ENCODE measurements around the gene ASCC1. TPM values are rescaled to one million over a fixed set of nuclear protein-coding genes. Genes with fewer than 3 reads are reported as not detected.
A peak's percentile ranks its signal among the peaks of the same experiment; 100 is the strongest.

Gene ASCC1
- total and polyA plus RNA-seq, 2 donors from 2014 or later: 24.0 to 36.1 TPM

DNA sequence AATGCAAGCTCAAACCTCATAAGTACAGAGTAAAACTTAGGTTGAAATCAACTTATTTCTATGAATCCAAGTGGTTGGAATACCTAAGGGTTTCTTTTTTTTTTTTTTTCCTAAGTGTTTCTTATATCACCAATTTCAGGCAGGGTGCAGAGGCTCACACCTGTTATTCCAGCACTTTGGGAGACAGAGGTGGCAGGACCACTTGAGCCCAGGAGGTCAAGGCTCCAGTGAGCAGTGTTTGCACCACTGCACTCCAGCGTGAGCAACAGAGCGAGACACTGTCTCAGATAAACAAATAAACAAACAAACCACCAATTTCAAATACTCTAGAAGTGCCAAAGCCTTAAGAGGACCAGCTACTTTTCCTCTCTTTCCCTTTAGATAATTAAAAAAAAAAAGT, 88.5 kb downstream of the ASCC1 start:
- DNase-seq (no peak), FAIRE-seq (no peak)
- Histone ChIP-seq H3K36me3 (ENCODE audit: control insufficient read depth in 2 of 3, insufficient read depth in 3 of 3, low read length in 3 of 3) (no peaks in the 10 kb centered on the region), H3K4me3 (ENCODE audit: low read length in 3 of 3) (no peak overlapping the region), H3K27ac (ENCODE audit: low read depth in 2 of 2, low read length in 2 of 2) (no peak overlapping the region), H3K9ac (ENCODE audit: low read length in 3 of 3) (no peak overlapping the region), H3K9me3 (ENCODE audit: control insufficient read depth in 2 of 3, insufficient read depth in 1 of 3, low read length in 3 of 3) (no peaks in the 10 kb centered on the region), H3K27me3 (ENCODE audit: control insufficient read depth, insufficient read depth, low read length) (no peaks in the 10 kb centered on the region), H3K4me1 (ENCODE audit: control insufficient read depth in 2 of 3, insufficient read depth in 2 of 3, low read depth in 1 of 3, low read length in 3 of 3) (no peaks in the 10 kb centered on the region)
- TF ChIP-seq, protein P1, sequence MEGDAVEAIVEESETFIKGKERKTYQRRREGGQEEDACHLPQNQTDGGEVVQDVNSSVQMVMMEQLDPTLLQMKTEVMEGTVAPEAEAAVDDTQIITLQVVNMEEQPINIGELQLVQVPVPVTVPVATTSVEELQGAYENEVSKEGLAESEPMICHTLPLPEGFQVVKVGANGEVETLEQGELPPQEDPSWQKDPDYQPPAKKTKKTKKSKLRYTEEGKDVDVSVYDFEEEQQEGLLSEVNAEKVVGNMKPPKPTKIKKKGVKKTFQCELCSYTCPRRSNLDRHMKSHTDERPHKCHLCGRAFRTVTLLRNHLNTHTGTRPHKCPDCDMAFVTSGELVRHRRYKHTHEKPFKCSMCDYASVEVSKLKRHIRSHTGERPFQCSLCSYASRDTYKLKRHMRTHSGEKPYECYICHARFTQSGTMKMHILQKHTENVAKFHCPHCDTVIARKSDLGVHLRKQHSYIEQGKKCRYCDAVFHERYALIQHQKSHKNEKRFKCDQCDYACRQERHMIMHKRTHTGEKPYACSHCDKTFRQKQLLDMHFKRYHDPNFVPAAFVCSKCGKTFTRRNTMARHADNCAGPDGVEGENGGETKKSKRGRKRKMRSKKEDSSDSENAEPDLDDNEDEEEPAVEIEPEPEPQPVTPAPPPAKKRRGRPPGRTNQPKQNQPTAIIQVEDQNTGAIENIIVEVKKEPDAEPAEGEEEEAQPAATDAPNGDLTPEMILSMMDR (IDR thresholded peaks at IDR 0.05; ENCODE audit: borderline replicate concordance, extremely low read depth, insufficient read depth): no peak
- intact Hi-C loops (cut with DNase I): loop anchor here (10.0 kb wide), 1 partner anchor 207 kb away; no protein-coding TSS in a partner anchor

DNA sequence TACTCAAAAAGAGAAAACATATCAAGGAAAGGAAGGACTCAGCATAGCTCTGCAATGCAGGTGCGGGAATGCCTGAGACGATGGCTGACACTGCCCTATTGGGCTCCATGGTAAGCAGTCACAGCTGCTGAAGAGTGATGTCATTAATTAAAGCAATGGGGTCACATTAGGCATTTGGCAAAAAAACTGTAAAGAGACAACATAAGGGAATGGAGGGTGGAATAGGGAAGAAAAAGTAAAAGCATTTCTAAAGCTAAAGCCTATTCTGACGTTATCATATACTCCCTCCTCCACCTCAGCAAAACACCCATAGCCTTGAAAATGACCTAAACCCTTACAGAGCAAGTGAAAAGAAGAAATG, 89.2 kb downstream of the ASCC1 start:
- H3K9me3 ChIP-seq (ENCODE audit: control insufficient read depth in 2 of 3, insufficient read depth in 1 of 3, low read length in 3 of 3): no peaks in the 10 kb centered on the region
- DNase-seq (no peak), FAIRE-seq (no peak)
- intact Hi-C loops (cut with DNase I): loop anchor here (10.0 kb wide), 1 partner anchor 208 kb away; no protein-coding TSS in a partner anchor
- H3K4me1 ChIP-seq (ENCODE audit: control insufficient read depth in 2 of 3, insufficient read depth in 2 of 3, low read depth in 1 of 3, low read length in 3 of 3): no peaks in the 10 kb centered on the region
- no peak overlapping the region for H3K27ac ChIP-seq (ENCODE audit: low read depth in 2 of 2, low read length in 2 of 2)
- TF ChIP-seq, protein P1 (IDR thresholded peaks at IDR 0.05; ENCODE audit: borderline replicate concordance, extremely low read depth, insufficient read depth): no peak
- no peak overlapping the region for H3K4me3 ChIP-seq (ENCODE audit: low read length in 3 of 3)
- H3K27me3 ChIP-seq (ENCODE audit: control insufficient read depth, insufficient read depth, low read length): no peaks in the 10 kb centered on the region
- H3K9ac ChIP-seq (ENCODE audit: low read length in 3 of 3): no peak overlapping the region
- no peaks in the 10 kb centered on the region for H3K36me3 ChIP-seq (ENCODE audit: control insufficient read depth in 2 of 3, insufficient read depth in 3 of 3, low read length in 3 of 3)

DNA sequence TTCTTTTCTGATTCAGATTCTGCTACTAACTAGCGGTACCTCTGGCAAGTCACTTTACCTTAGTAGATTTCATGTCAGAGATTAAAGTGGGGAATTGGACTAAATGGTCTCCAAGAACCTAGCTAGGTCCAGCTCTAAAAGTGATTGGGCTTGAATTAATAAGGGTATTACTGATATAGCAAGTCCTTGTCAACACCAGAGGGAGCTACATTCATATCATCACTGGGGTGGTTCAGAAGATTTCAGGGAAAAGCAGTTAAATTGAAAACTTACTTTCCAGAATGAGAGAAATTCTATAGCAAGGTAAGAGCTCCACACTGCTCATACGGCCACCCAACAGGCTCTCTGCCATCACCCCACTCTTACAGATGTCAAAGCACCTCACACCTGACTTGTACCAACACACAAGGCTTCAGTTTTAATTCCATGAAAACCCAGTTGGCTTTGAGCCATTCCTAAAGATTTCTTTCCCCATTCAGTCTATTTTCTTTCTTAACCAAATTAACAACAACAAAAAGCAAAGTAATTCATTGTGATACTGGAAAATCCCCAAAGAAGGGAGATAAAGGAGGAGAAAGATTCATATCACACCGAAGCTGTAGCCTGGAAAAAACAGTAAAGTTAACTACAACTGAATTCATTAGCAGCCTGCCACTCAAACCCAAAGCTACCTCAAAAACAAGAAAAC, 89.7 kb downstream of the ASCC1 start:
- Histone ChIP-seq H3K36me3 (ENCODE audit: control insufficient read depth in 2 of 3, insufficient read depth in 3 of 3, low read length in 3 of 3) (no peaks in the 10 kb centered on the region), H3K27ac (ENCODE audit: low read depth in 2 of 2, low read length in 2 of 2) (no peak overlapping the region), H3K9ac (ENCODE audit: low read length in 3 of 3) (no peak overlapping the region), H3K9me3 (ENCODE audit: control insufficient read depth in 2 of 3, insufficient read depth in 1 of 3, low read length in 3 of 3) (no peaks in the 10 kb centered on the region), H3K27me3 (ENCODE audit: control insufficient read depth, insufficient read depth, low read length) (no peaks in the 10 kb centered on the region), H3K4me3 (ENCODE audit: low read length in 3 of 3) (no peak overlapping the region), H3K4me1 (ENCODE audit: control insufficient read depth in 2 of 3, insufficient read depth in 2 of 3, low read depth in 1 of 3, low read length in 3 of 3) (no peaks in the 10 kb centered on the region)
- TF ChIP-seq, protein P1 (IDR thresholded peaks at IDR 0.05; ENCODE audit: borderline replicate concordance, extremely low read depth, insufficient read depth): peak; percentile 23
- intact Hi-C loops (cut with DNase I): loop anchor here (10.0 kb wide), 1 partner anchor 208 kb away; no protein-coding TSS in a partner anchor
- peak in 1 of 5 donors; percentile 28 for DNase-seq
- no peak for FAIRE-seq

Measured in kidney (tissue), 14 donors.